Measurements from ENCODE around the gene MAP3K5. TPM values are rescaled to one million over a fixed set of nuclear protein-coding genes. Genes with fewer than 3 reads are reported as not detected.

The MAP3K5 gene
- total RNA-seq, 2 experiments from 2014 or later = 9.4 to 9.7 TPM

Other genes starting within 250 kb of the MAP3K5 start
- gene MAP7, start 242.1 kb downstream of the MAP3K5 start, total RNA-seq = 1 to 10 TPM; 1.1 to 1.3 TPM
- 1 to 10 TPM; 6.0 to 6.4 TPM for gene PEX7, start 30.1 kb upstream of the MAP3K5 start, total RNA-seq
- gene SLC35D3, start 129.8 kb upstream of the MAP3K5 start, total RNA-seq = not detected